IPS DF 6.9 (cell line): ENCODE measurements around the gene COL27A1.
"Not testable (repeated sequence)": the region's sequence is repeated elsewhere in the genome, so short reads cannot be mapped to it uniquely, and the experiment has no call there.

Experiments used
- DNase-seq: peaks from one replicate; pipeline ENCODE4 v3.0.0-alpha.2; 2013; ENCODE audit warnings: low read depth, low spot score
- H3K27ac ChIP-seq: one replicate; pipeline ENCODE4 v1.5.1; 2013; ENCODE audit warnings: low read length, control low read depth
- H3K27me3 ChIP-seq: 2 replicates; pipeline ENCODE4 v1.6.1; 2013; ENCODE audit warnings: mild to moderate bottlenecking, low read length; ENCODE audit not compliant: control insufficient read depth, insufficient read depth
- H3K36me3 ChIP-seq: 2 replicates; pipeline ENCODE4 v1.6.1; 2013; ENCODE audit warnings: low read length; ENCODE audit not compliant: control insufficient read depth, insufficient read depth
- H3K4me1 ChIP-seq: 2 replicates; pipeline ENCODE4 v1.6.1; 2013; ENCODE audit warnings: low read length; ENCODE audit not compliant: control insufficient read depth, insufficient read depth
- H3K4me3 ChIP-seq: 2 replicates; pipeline ENCODE4 v1.5.1; 2013; ENCODE audit warnings: mild to moderate bottlenecking, low read length
- H3K9me3 ChIP-seq: 2 replicates; pipeline ENCODE4 v1.6.1; 2013; ENCODE audit warnings: low read length, inconsistent platforms; ENCODE audit not compliant: control insufficient read depth, insufficient read depth
- WGBS: extraction: QIAGEN DNeasy Blood & Tissue Kit; methylation state at CpG from one replicate; pipeline ENCODE4 v1.1.7; 2013; ENCODE audit warnings: mixed read lengths, missing lambda C conversion rate; ENCODE audit not compliant: insufficient read length, insufficient coverage; 5-methylcytosine and 5-hydroxymethylcytosine counted together

The COL27A1 gene

GRCh38 chr9:114185570-114186490 is 30.5 kb downstream of the COL27A1 start:
- WGBS = no CpG with 5 or more reads among the region's 11 CpGs
- Histone ChIP-seq H3K9me3 (no peaks in the 10 kb centered on the region), H3K4me1 (no peaks in the 10 kb centered on the region), H3K27me3 (no peaks in the 10 kb centered on the region), H3K27ac (no peak overlapping the region), H3K36me3 (no peaks in the 10 kb centered on the region), H3K4me3 (no peak overlapping the region)
- DNase-seq = no peak

GRCh38 chr9:114186605-114187289 is 31.4 kb downstream of the COL27A1 start:
- no peak for DNase-seq
- Histone ChIP-seq H3K4me1 (no peaks in the 10 kb centered on the region), H3K27ac (no peak overlapping the region), H3K9me3 (no peaks in the 10 kb centered on the region), H3K36me3 (no peaks in the 10 kb centered on the region), H3K4me3 (no peak overlapping the region), H3K27me3 (no peaks in the 10 kb centered on the region)
- no CpG with 5 or more reads among the region's 5 CpGs for WGBS

- no peaks in the 10 kb centered on the region for H3K4me1 ChIP-seq
- no CpG with 5 or more reads among the region's 3 CpGs for WGBS
- H3K27ac ChIP-seq = no peak overlapping the region
- H3K9me3 ChIP-seq = no peaks in the 10 kb centered on the region
- no peaks in the 10 kb centered on the region for H3K27me3 ChIP-seq
- H3K36me3 ChIP-seq = no peaks in the 10 kb centered on the region
- DNase-seq = no peak
- H3K4me3 ChIP-seq = no peak overlapping the region
These were observed 32.5 kb downstream of the COL27A1 start for GRCh38 chr9:114187827-114188226.

- Histone ChIP-seq H3K27me3 (no peaks in the 10 kb centered on the region), H3K36me3 (no peaks in the 10 kb centered on the region), H3K4me3 (no peak overlapping the region), H3K9me3 (no peaks in the 10 kb centered on the region), H3K27ac (no peak overlapping the region), H3K4me1 (no peaks in the 10 kb centered on the region; the same call in 1 of the 2 replicates)
- WGBS = no CpG with 5 or more reads among the region's 2 CpGs
- no peak for DNase-seq
These were observed 34.7 kb downstream of the COL27A1 start for GRCh38 chr9:114189823-114190562.

DNA sequence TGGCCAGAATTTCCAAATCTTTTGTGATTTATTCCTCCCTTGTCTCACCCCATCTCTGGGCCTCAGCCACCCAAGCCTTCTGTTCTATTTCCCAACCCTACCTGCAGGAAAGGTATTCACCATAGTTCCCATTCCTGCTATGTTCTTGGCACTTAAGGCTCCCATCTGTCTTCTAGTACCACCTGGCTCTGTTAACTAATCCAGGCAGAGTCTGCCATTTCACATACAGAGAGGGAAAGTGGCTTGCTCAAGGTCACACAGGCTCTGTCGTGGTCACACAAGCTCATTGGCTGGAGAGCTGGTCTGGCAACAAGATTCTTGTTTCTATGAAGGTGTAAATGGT is 35.2 kb downstream of the COL27A1 start:
- Histone ChIP-seq H3K27me3 (no peaks in the 10 kb centered on the region), H3K27ac (no peak overlapping the region), H3K4me3 (no peak overlapping the region), H3K36me3 (no peaks in the 10 kb centered on the region), H3K9me3 (no peaks in the 10 kb centered on the region), H3K4me1 (no peaks in the 10 kb centered on the region; the same call in 1 of the 2 replicates)
- WGBS = no CpG with 5 or more reads among the region's 1 CpG
- DNase-seq = no peak

DNA sequence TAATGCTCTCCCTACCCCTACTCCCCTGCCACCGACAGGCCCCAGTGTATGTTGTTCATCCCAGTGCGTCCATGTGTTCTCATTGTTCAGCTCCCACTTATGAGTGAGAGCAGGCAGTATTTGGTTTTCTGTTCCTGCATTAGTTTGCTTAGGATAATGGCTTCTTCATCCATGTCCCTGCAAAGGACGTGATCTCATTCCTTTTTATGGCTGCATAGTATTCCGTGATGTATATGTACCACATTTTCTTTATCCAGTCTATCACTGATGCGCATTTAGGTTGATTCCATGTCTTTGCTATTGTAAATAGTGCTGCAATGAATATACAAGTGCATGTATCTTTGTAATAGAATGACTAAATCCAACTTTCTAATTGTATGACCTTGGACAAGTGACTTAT is 36.1 kb downstream of the COL27A1 start:
- WGBS = no CpG with 5 or more reads among the region's 5 CpGs
- H3K36me3 ChIP-seq, H3K4me1 ChIP-seq, H3K9me3 ChIP-seq, H3K27me3 ChIP-seq, H3K27ac ChIP-seq, DNase-seq, H3K4me3 ChIP-seq: not testable (repeated sequence)

GRCh38 chr9:114192539-114192938 is 37.2 kb downstream of the COL27A1 start:
- Histone ChIP-seq H3K27ac (no peak overlapping the region), H3K27me3 (no peaks in the 10 kb centered on the region), H3K4me3 (no peak overlapping the region), H3K36me3 (no peaks in the 10 kb centered on the region), H3K4me1 (no peaks in the 10 kb centered on the region; the same call in 1 of the 2 replicates), H3K9me3 (no peaks in the 10 kb centered on the region)
- WGBS = no CpG with 5 or more reads among the region's 1 CpG
- DNase-seq = no peak

GRCh38 chr9:114193090-114193489 is 37.8 kb downstream of the COL27A1 start:
- no peaks in the 10 kb centered on the region for H3K27me3 ChIP-seq
- no peaks in the 10 kb centered on the region for H3K9me3 ChIP-seq
- H3K4me3 ChIP-seq = no peak overlapping the region
- no peaks in the 10 kb centered on the region; the same call in 1 of the 2 replicates for H3K4me1 ChIP-seq
- WGBS = no CpG with 5 or more reads among the region's 3 CpGs
- H3K27ac ChIP-seq = no peak overlapping the region
- DNase-seq = no peak
- H3K36me3 ChIP-seq = no peaks in the 10 kb centered on the region

DNA sequence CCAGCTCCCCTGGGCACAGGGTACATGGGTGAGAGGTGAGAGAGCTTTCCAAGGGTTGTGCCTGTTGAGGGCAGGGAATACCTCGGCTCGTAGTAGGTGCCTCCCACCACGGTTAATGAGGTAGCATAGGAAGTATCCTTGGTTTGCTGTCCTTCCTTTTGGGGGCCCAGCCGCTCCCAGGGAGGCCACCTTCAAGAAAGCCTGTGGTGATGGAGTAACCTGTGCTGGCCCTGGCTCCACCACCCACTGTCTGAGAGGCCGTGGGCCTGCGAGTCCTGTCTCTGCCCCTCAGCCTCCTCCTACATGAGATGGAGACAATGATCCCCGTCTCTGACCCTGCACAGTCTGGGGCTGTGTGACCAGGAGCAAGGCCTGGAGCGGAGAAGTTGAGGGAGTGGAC is 40.8 kb downstream of the COL27A1 start:
- Histone ChIP-seq H3K4me3 (no peak overlapping the region), H3K9me3 (no peaks in the 10 kb centered on the region), H3K27me3 (no peaks in the 10 kb centered on the region), H3K4me1 (no peaks in the 10 kb centered on the region; the same call in 1 of the 2 replicates), H3K36me3 (no peaks in the 10 kb centered on the region), H3K27ac (no peak overlapping the region)
- WGBS = no CpG with 5 or more reads among the region's 8 CpGs
- DNase-seq = no peak

- no peak overlapping the region for H3K27ac ChIP-seq
- no CpG with 5 or more reads among the region's 8 CpGs for WGBS
- no peaks in the 10 kb centered on the region for H3K36me3 ChIP-seq
- DNase-seq = no peak
- no peaks in the 10 kb centered on the region; the same call in 1 of the 2 replicates for H3K4me1 ChIP-seq
- no peaks in the 10 kb centered on the region for H3K27me3 ChIP-seq
- no peaks in the 10 kb centered on the region for H3K9me3 ChIP-seq
- H3K4me3 ChIP-seq = no peak overlapping the region
These were observed 41.8 kb downstream of the COL27A1 start for GRCh38 chr9:114196979-114197622.
